Hepatocyte (in vitro differentiated cells): ENCODE results near the gene GATAD2A.
"Not testable (repeated sequence)": the region's sequence is repeated elsewhere in the genome, so short reads cannot be mapped to it uniquely, and the experiment has no call there.

ENCODE experiments used
- EZH2 ChIP-seq: fragments of 200-600 bp; sonication (generic); IDR thresholded peaks from 2 replicates; pipeline ENCODE4 v1.6.1; 2016; ENCODE audit warnings: antibody characterized with exemption, mild to moderate bottlenecking, borderline replicate concordance
- EZH2phosphoT487 ChIP-seq: fragments of 200-600 bp; sonication (generic); IDR thresholded peaks from one replicate; pipeline ENCODE4 v1.6.1; 2018; ENCODE audit warnings: antibody characterized with exemption, mild to moderate bottlenecking, low read depth, moderate library complexity; ENCODE audit not compliant: unreplicated experiment, severe bottlenecking
- TF ChIP-seq, protein P1 (sequence below): fragments of 200-600 bp; sonication (generic); IDR thresholded peaks from 2 replicates; pipeline ENCODE4 v1.5.1; 2016; ENCODE audit warnings: antibody characterized with exemption, mild to moderate bottlenecking; ENCODE audit not compliant: poor library complexity

DNA sequence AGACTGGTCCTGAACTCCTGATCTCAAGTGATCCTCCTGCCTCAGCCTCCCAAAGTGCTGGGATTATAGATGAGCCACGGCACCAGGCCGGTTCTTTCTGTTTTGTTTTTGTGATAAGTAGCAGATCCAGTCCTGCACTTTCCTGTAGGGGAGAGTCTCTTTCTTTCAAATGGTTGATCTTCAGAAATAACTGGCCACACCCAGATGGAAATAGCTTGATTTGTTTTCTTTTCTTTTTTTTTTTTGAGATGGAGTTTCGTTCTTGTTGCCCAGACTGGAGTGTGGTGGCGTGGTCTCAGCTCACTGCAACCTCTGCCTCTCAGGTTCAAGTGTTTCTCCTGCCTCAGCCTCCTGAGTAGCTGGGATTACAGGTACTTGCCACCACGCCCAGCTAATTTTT, 66.6 kb downstream of the GATAD2A start:
- TF ChIP-seq, protein P1, sequence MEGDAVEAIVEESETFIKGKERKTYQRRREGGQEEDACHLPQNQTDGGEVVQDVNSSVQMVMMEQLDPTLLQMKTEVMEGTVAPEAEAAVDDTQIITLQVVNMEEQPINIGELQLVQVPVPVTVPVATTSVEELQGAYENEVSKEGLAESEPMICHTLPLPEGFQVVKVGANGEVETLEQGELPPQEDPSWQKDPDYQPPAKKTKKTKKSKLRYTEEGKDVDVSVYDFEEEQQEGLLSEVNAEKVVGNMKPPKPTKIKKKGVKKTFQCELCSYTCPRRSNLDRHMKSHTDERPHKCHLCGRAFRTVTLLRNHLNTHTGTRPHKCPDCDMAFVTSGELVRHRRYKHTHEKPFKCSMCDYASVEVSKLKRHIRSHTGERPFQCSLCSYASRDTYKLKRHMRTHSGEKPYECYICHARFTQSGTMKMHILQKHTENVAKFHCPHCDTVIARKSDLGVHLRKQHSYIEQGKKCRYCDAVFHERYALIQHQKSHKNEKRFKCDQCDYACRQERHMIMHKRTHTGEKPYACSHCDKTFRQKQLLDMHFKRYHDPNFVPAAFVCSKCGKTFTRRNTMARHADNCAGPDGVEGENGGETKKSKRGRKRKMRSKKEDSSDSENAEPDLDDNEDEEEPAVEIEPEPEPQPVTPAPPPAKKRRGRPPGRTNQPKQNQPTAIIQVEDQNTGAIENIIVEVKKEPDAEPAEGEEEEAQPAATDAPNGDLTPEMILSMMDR: not testable (repeated sequence)
- TF ChIP-seq EZH2, EZH2phosphoT487: not testable (repeated sequence)
